Uterus (tissue), 2 donors: ENCODE measurements around the gene ACOX2.

Experiments
- CTCF ChIP-seq, 4 experiments: fragments of 200-600 bp in 2 of 4; fragments of 450-650 bp in 2 of 4; sonication (generic) in 2 of 4; IDR thresholded peaks; one replicate each; pipeline ENCODE4 v1.5.1; 2016 to 2019; ENCODE audit warnings: antibody characterized with exemption in 4 of 4, mild to moderate bottlenecking in 2 of 4, moderate library complexity in 1 of 4
- POLR2A ChIP-seq, 2 donors: fragments of 450-650 bp; IDR thresholded peaks; one replicate each; pipeline ENCODE4 v1.6.1; 2016; ENCODE audit warnings: antibody characterized with exemption in 2 of 2, mild to moderate bottlenecking in 1 of 2, moderate library complexity in 1 of 2

DNA sequence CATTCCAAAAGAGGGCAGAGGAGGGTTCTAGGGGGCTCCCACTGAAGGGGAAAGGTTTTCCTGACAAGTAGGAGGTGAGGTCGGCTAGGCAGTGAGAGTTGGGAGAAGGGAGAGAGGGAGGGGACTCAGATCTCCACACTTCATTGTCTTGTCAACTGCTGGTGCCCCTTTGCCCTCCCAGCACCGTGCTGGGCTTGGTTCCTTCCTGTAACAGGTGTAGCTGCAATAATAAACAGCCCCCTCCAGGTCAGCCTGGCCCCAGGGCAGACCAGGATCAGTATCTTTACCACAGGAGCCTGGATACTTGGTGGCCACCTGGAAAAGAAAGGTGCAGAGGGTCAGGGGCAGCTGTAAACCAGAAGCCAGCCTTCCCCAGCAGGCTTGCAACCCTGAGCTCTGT, 48.0 kb downstream of the ACOX2 start:
- TF ChIP-seq CTCF (IDR thresholded peaks at IDR 0.05), result no peak
- no peak for TF ChIP-seq POLR2A (IDR thresholded peaks at IDR 0.05)
